Mucosa of descending colon (tissue), 3 donors: ENCODE results near the gene HES4. TPM values are rescaled to one million over a fixed set of nuclear protein-coding genes. Genes with fewer than 3 reads are reported as not detected.
A peak's percentile ranks its signal among the peaks of the same experiment; 100 is the strongest.

ENCODE experiments used
- ATAC-seq: fragments of 200-7000 bp; cut with Tn5 transposase; one replicate; pipeline ENCODE4 v1.9.1; 2020; ENCODE audit warnings: mild to moderate bottlenecking, moderate library complexity
- DNase-seq, 3 donors: peaks; one replicate each; pipeline ENCODE4 v3.0.0-alpha.2; 2020
- H3K36me3 ChIP-seq: fragments of 200-600 bp; one replicate; pipeline ENCODE4 v1.8.0; 2021; ENCODE audit warnings: low read depth, mild to moderate bottlenecking
- H3K4me1 ChIP-seq: fragments of 200-600 bp; one replicate; pipeline ENCODE4 v1.8.0; 2021; ENCODE audit warnings: low read depth, mild to moderate bottlenecking
- H3K4me3 ChIP-seq: fragments of 200-600 bp; one replicate; pipeline ENCODE4 v1.8.0; 2021; ENCODE audit warnings: mild to moderate bottlenecking
- H3K9me3 ChIP-seq: fragments of 200-600 bp; one replicate; pipeline ENCODE4 v1.8.0; 2021; ENCODE audit warnings: mild to moderate bottlenecking
- CTCF ChIP-seq: fragments of 200-600 bp; IDR thresholded peaks from one replicate; pipeline ENCODE4 v1.8.0; 2022; ENCODE audit warnings: antibody characterized with exemption, mild to moderate bottlenecking
- intact Hi-C, 2 donors: fragments of 100-400 bp; cut with DNase I in 1 of 2; cut with micrococcal nuclease in 1 of 2; formaldehyde crosslinking; loops; one replicate each; pipeline versions ENCODE4 v1.11.0 to v1.11.1; 2022; cut with DNase I, micrococcal nuclease
- total RNA-seq, 3 donors: library from RNA; stranded (reverse); fragmentation: NEBNext Ultra II Directional in 2 of 3; extraction: Animal tissue kit (Norgen Biotek cat#: 25700) in 2 of 3; gene quantifications; one replicate each; pipeline versions ENCODE4 v1.2.1 to v1.2.4, GENCODE V29; 2021 to 2023
- donor health status: DM: no; HTN: no; CAD: no; lungs with moderate emphysema.
- donor health status: DM: no; HTN: no; CAD: no.
- donor health status: DM: no; HTN: yes; CAD: no.

HES4 gene
- total RNA-seq, 3 donors from 2014 or later = 10.3 to 22.7 (median 21.1) TPM

- DNase-seq (no peak), ATAC-seq (no peak)
- no peaks in the 10 kb centered on the region for H3K36me3 ChIP-seq
- no peaks in the 10 kb centered on the region for H3K9me3 ChIP-seq
- peaks cover 17% of the 10 kb centered on the region for H3K4me1 ChIP-seq
- TF ChIP-seq CTCF = no peak
- no peak overlapping the region for H3K4me3 ChIP-seq
- intact Hi-C loops = no loop called here
These were observed 36.0 kb downstream of the HES4 start for GRCh38 chr1:963746-964525.

- intact Hi-C loops = no loop called here
- peaks cover 18% of the 10 kb centered on the region for H3K4me1 ChIP-seq
- no peak for DNase-seq
These were observed 36.6 kb downstream of the HES4 start for GRCh38 chr1:963301-963651.

GRCh38 chr1:962381-963300 lies 37.3 kb downstream of the HES4 start:
- Histone ChIP-seq H3K36me3 (no peaks in the 10 kb centered on the region), H3K9me3 (no peaks in the 10 kb centered on the region), H3K4me3 (no peak overlapping the region), H3K4me1 (peaks cover 25% of the 10 kb centered on the region)
- intact Hi-C loops = no loop called here
- no peak for DNase-seq
- no peak for TF ChIP-seq CTCF
- no peak for ATAC-seq

More at GRCh38 chr1:963301-963651, 36.6 kb downstream of the HES4 start:
- H3K4me3 ChIP-seq = no peak overlapping the region
- H3K36me3 ChIP-seq = no peaks in the 10 kb centered on the region
- no peak for TF ChIP-seq CTCF
- ATAC-seq = no peak
- no peaks in the 10 kb centered on the region for H3K9me3 ChIP-seq

GRCh38 chr1:961132-961669 lies 38.7 kb downstream of the HES4 start:
- Histone ChIP-seq H3K36me3 (no peaks in the 10 kb centered on the region), H3K9me3 (no peaks in the 10 kb centered on the region), H3K4me1 (peaks cover 21% of the 10 kb centered on the region), H3K4me3 (peak overlapping the region; percentile 59)
- DNase-seq (no peak), ATAC-seq (no peak)
- TF ChIP-seq CTCF = no peak
- intact Hi-C loops = no loop called here

- Histone ChIP-seq H3K36me3 (no peaks in the 10 kb centered on the region), H3K4me3 (peak within 1 kb of the TSS; percentile 65), H3K9me3 (no peaks in the 10 kb centered on the region), H3K4me1 (peaks cover 15% of the 10 kb centered on the region)
- intact Hi-C loops = no loop called here
- ATAC-seq (peak; percentile 70), DNase-seq (peak; percentile 82 to 88 (median 86))
- TF ChIP-seq CTCF = no peak
These were observed 39.4 kb downstream of the HES4 start, which contains the start of gene KLHL17 for GRCh38 chr1:960363-961131. Gene KLHL17, plus strand, starts transcription at chr1:960584. Its CDS starts 110 bp downstream, at chr1:960694.
